T-helper 1 cell treated with Interleukin-12 subunit alpha and Interleukin-12 subunit beta and Interleukin-4 antibody, amounts not matched to agents 30 μg/mL and 1 μg/mL, for 36 hours (primary cell): Measurements from ENCODE around the gene TSEN15.
"Not testable (repeated sequence)": the region's sequence is repeated elsewhere in the genome, so short reads cannot be mapped to it uniquely, and the experiment has no call there.

Experiments
- H3K27ac Mint-ChIP-seq: one replicate; pipeline ENCODE4 v1.8.0; 2021; ENCODE audit warnings: mild to moderate bottlenecking, mixed read lengths
- H3K27me3 Mint-ChIP-seq: one replicate; pipeline ENCODE4 v1.8.0; 2021; ENCODE audit warnings: low read depth, mixed read lengths
- H3K36me3 Mint-ChIP-seq: one replicate; pipeline ENCODE4 v1.8.0; 2021; ENCODE audit warnings: low read depth, mixed read lengths
- H3K4me1 Mint-ChIP-seq: one replicate; pipeline ENCODE4 v1.8.0; 2021; ENCODE audit warnings: low read depth, mixed read lengths
- H3K4me3 Mint-ChIP-seq: one replicate; pipeline ENCODE4 v1.8.0; 2021; ENCODE audit warnings: mild to moderate bottlenecking, moderate library complexity, mixed read lengths
- H3K9me3 Mint-ChIP-seq: one replicate; pipeline ENCODE4 v1.8.0; 2021; ENCODE audit warnings: mixed read lengths

Gene TSEN15

DNA sequence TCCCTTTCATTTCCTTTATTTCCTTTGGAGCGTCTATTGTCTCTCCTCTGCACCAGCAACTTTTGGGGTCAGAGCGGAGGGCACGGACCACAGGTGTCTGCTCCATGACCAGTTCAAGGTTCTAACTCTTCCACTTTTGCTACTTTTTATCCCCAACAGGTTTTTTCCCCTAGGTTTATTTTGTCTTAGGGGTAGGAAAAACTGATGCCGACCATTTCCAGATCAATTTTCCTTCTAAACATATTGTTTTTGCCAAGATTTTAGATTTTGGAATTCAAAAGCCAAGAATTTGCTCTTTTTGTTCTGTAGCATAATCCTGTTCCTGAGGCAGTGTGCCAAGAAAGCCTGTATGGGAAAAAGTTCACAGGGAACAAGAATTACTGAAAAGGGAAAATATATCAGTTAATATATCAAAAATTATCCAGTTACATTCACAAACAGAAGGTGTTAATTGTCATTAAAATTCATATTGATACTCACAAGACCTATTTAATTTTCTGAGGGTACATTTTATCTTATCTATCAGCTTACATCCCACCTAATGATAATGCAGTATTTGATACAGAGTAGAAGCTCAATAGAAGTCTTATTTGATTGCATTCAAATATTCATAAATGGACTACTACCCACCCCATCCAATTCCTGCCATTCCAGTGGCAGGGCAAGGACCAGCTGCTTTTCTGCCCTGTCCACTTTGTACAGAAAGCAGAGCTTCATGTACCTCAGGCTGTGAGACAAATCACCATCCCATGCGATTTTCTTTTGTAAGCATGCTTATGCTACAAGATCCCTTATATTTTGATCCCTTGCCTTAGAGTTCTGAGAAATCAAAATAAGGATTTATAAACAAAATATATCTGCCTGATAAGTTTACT is 31.2 kb downstream of the TSEN15 start:
- Mint-ChIP-seq H3K9me3 (no peaks in the 10 kb centered on the region), H3K36me3 (peaks cover 6% of the 10 kb centered on the region), H3K27ac (no peak overlapping the region), H3K4me1 (no peaks in the 10 kb centered on the region), H3K27me3 (no peaks in the 10 kb centered on the region), H3K4me3 (no peak overlapping the region)

DNA sequence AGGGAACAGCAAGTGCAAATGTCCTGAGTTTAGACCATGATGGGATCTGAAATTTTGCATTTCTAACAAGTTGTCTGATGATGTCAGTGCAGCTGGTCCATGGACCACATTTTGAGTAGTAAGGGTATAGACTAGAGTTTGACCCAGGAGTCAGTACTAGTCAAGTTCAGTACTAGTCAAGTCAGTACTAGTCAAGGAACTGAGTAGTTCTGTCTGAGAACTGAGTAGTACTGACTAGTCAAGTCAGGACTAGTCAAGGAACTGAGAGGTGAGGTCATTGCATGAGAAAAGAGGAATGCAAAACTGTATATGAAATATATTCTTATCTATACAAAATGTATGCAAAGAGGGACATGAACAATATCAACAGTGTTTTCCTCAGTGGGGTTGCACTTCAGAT is 34.1 kb downstream of the TSEN15 start:
- Mint-ChIP-seq H3K9me3 (no peaks in the 10 kb centered on the region), H3K36me3 (peaks cover 6% of the 10 kb centered on the region), H3K4me1 (no peaks in the 10 kb centered on the region), H3K27ac (no peak overlapping the region), H3K4me3 (no peak overlapping the region), H3K27me3 (no peaks in the 10 kb centered on the region)

DNA sequence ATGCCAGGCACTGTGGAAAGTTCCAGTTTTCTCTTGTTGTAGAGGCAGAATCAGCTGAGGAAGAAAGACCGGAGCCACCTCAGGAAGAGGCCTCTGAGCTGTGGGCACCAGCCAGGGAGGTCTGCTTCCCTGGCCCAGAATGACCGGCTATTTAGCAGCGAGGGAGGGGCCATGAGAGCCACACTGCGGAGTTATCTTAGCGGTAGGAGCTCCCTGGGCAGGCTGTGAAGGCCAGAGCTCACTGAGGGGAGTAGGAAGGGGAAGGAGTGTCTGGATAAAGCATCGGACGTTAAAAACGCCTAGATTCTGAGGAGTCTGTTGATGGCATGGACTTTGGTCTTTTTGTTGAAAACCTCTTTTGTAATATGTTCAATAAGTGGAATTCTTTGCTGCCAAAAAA is 36.5 kb downstream of the TSEN15 start:
- Mint-ChIP-seq H3K4me1 (no peaks in the 10 kb centered on the region), H3K9me3 (no peaks in the 10 kb centered on the region), H3K36me3 (peaks cover 6% of the 10 kb centered on the region), H3K4me3 (no peak overlapping the region), H3K27me3 (no peaks in the 10 kb centered on the region), H3K27ac (no peak overlapping the region)

- H3K27ac Mint-ChIP-seq, result no peak overlapping the region
- H3K27me3 Mint-ChIP-seq, result no peaks in the 10 kb centered on the region
- peaks cover 8% of the 10 kb centered on the region for H3K36me3 Mint-ChIP-seq
- no peaks in the 10 kb centered on the region for H3K4me1 Mint-ChIP-seq
- H3K4me3 Mint-ChIP-seq, result no peak overlapping the region
- no peaks in the 10 kb centered on the region for H3K9me3 Mint-ChIP-seq
Observed at GRCh38 chr1:184093071-184093470, 41.5 kb downstream of the TSEN15 start.

GRCh38 chr1:184096005-184096404 is 44.5 kb downstream of the TSEN15 start:
- H3K4me3 Mint-ChIP-seq, result no peak overlapping the region
- H3K36me3 Mint-ChIP-seq, result peaks cover 11% of the 10 kb centered on the region
- no peaks in the 10 kb centered on the region for H3K27me3 Mint-ChIP-seq

GRCh38 chr1:184096580-184096979 is 45.0 kb downstream of the TSEN15 start:
- H3K36me3 Mint-ChIP-seq, result peaks cover 11% of the 10 kb centered on the region
- not testable (repeated sequence) for H3K27me3 Mint-ChIP-seq, H3K4me3 Mint-ChIP-seq, H3K9me3 Mint-ChIP-seq, H3K27ac Mint-ChIP-seq, H3K4me1 Mint-ChIP-seq

More at GRCh38 chr1:184096005-184096404, 44.5 kb downstream of the TSEN15 start:
- no peaks in the 10 kb centered on the region for H3K9me3 Mint-ChIP-seq
- H3K4me1 Mint-ChIP-seq, result no peaks in the 10 kb centered on the region
- H3K27ac Mint-ChIP-seq, result no peak overlapping the region

GRCh38 chr1:184101141-184101540 is 49.6 kb downstream of the TSEN15 start:
- no peaks in the 10 kb centered on the region for H3K27me3 Mint-ChIP-seq
- H3K4me3 Mint-ChIP-seq, result no peak overlapping the region
- H3K27ac Mint-ChIP-seq, result no peak overlapping the region
- peaks cover 10% of the 10 kb centered on the region for H3K9me3 Mint-ChIP-seq
- no peaks in the 10 kb centered on the region for H3K4me1 Mint-ChIP-seq
- H3K36me3 Mint-ChIP-seq, result peaks cover 13% of the 10 kb centered on the region

DNA sequence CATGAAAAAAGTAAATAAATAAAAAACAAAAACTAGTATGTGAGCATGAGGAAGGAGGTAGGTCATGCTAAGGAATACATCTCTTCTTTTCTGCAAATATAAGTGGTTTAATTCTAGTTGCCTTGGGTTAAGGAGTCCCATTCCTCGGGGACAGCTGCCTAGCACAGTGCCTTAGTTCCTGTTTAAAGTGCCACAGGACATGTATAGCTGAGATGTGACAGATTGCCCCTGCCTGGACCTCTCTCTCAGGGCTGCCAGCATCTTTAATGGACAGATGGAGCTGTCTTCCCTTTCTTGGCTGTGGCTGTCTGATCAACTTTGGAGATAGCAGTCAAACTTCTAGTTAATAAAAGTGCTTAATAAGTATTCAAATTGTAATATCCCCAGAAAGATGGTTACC is 50.0 kb downstream of the TSEN15 start:
- Mint-ChIP-seq H3K4me3 (no peak overlapping the region), H3K36me3 (peaks cover 9% of the 10 kb centered on the region), H3K27me3 (no peaks in the 10 kb centered on the region), H3K9me3 (peaks cover 14% of the 10 kb centered on the region), H3K27ac (no peak overlapping the region), H3K4me1 (no peaks in the 10 kb centered on the region)

DNA sequence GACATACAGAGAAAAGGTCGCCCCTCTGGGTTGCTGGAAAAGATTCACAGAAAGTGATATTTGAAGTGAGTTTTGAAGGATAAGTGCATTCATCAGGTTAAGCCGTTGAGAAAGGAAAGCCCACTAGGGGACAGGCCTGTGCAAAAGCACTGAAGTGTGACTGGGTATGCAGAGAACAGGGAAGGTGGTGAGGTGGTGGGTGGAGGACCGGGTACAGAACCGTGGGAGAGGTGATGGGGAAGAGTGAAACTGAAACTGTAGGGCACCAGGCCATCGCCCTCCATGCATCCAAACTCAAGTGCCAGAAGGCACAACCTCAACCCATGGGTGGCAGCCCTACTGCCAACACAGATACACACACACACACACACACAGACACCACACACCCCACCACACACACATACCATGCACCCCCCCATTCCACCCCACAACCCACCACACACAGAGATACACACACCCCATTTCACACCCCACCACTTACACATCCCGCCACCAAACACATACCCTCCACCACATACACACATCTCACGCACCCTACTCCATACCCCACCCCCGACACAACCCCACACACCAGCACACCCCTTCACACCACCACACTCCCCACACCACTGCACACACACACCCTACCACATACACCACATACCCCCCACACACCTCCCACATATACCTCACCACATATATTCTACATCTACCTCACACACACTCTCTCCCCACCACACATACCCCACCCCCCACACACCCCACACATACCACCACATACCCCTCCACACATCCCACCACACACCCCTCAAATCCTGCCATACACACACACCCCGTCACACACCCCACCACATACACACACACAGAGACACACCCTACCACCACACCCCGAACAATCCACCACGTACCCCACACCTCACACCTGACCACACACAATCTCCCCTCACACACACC is 59.0 kb downstream of the TSEN15 start:
- Mint-ChIP-seq H3K27ac (no peak overlapping the region), H3K36me3 (peaks cover 9% of the 10 kb centered on the region), H3K9me3 (peaks cover 22% of the 10 kb centered on the region), H3K4me3 (no peak overlapping the region), H3K4me1 (peaks cover 16% of the 10 kb centered on the region), H3K27me3 (no peaks in the 10 kb centered on the region)

GRCh38 chr1:184112176-184112948 is 60.8 kb downstream of the TSEN15 start:
- H3K9me3 Mint-ChIP-seq, result peaks cover 5% of the 10 kb centered on the region
- peaks cover 5% of the 10 kb centered on the region for H3K36me3 Mint-ChIP-seq
- H3K27me3 Mint-ChIP-seq, result no peaks in the 10 kb centered on the region
- no peak overlapping the region for H3K27ac Mint-ChIP-seq
- H3K4me3 Mint-ChIP-seq, result no peak overlapping the region
- peaks cover 16% of the 10 kb centered on the region for H3K4me1 Mint-ChIP-seq

DNA sequence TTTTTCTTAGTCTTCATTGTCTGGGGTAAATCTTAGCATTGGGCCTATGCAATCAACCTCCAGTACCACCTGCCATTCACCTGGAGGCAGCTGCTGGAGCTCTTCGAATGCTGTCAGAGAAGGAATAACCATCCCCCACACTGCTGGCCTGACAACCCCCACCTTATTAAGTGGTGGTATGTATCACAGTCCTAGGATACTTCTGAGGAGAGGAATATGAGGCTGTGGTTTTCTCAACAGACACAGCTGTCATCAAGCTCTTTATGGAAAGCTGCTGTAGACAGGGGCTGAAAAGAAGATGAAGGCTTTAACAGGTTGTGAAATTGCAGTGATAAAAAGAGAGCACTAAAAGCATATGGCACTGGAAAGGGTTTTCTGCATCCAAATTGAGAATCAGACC is 61.7 kb downstream of the TSEN15 start:
- H3K27ac Mint-ChIP-seq, result no peak overlapping the region
- H3K36me3 Mint-ChIP-seq, result peaks cover 5% of the 10 kb centered on the region
- peaks cover 16% of the 10 kb centered on the region for H3K4me1 Mint-ChIP-seq
- H3K27me3 Mint-ChIP-seq, result no peaks in the 10 kb centered on the region
- peaks cover 4% of the 10 kb centered on the region for H3K9me3 Mint-ChIP-seq
- no peak overlapping the region for H3K4me3 Mint-ChIP-seq

- Mint-ChIP-seq H3K36me3 (peaks cover 5% of the 10 kb centered on the region), H3K4me3 (no peak overlapping the region), H3K27ac (no peak overlapping the region), H3K27me3 (no peaks in the 10 kb centered on the region), H3K4me1 (peaks cover 16% of the 10 kb centered on the region), H3K9me3 (peaks cover 4% of the 10 kb centered on the region)
Observed at GRCh38 chr1:184114818-184115398, 63.4 kb downstream of the TSEN15 start.

DNA sequence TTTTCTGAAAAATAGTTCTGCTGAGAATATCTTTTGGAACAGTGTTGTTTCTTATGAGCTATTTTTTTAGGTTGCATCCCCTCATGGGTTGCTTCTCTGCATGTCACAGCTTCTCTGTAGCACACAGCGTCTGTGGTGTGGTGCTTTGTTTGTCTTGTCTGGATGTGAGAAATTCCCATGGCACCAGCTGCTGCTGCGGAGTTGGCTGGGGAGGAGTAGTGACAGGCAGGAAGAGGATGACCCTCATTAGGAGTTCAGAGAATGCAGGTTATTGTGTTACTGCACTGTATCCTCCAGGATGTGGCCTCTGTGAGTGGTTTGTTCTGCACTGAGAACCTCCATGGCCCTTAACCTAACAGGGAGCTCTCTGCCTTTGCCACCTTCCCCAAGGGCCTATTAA is 64.8 kb downstream of the TSEN15 start:
- H3K36me3 Mint-ChIP-seq, result peaks cover 5% of the 10 kb centered on the region
- peaks cover 10% of the 10 kb centered on the region for H3K4me1 Mint-ChIP-seq
- H3K27ac Mint-ChIP-seq, result no peak overlapping the region
- H3K4me3 Mint-ChIP-seq, result no peak overlapping the region
- H3K27me3 Mint-ChIP-seq, result no peaks in the 10 kb centered on the region
- peaks cover 4% of the 10 kb centered on the region for H3K9me3 Mint-ChIP-seq

DNA sequence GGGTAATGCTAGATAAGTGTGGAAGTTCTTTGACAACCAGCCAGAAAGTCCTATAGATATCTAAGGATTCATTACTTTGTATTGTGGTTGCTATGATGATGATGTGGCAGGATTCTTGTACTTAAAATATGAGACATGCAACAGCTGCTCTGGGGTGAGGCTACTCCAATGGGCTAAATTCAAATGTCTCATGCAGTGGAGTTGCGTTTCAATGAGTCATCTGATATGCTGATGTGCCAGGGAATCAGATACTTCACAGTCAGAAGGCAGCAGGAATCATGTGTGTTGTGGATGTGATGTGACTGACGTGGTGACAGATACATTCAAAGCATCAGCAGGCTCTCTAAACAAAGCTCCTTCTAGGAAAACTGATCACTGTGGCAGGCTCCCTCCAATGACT is 66.5 kb downstream of the TSEN15 start:
- H3K27me3 Mint-ChIP-seq, result no peaks in the 10 kb centered on the region
- no peak overlapping the region for H3K27ac Mint-ChIP-seq
- no peak overlapping the region for H3K4me3 Mint-ChIP-seq
- H3K36me3 Mint-ChIP-seq, result peaks cover 10% of the 10 kb centered on the region
- peaks cover 4% of the 10 kb centered on the region for H3K9me3 Mint-ChIP-seq
- peaks cover 10% of the 10 kb centered on the region for H3K4me1 Mint-ChIP-seq
